ENCODE results near the gene SEPTIN14. TPM values are rescaled to one million over a fixed set of nuclear protein-coding genes. Genes with fewer than 3 reads are reported as not detected.
"Not testable (repeated sequence)": the region's sequence is repeated elsewhere in the genome, so short reads cannot be mapped to it uniquely, and the experiment has no call there.

Gene SEPTIN14
- not detected for total RNA-seq

- intact Hi-C loops (cut with DNase I); DNase-seq (ENCODE audit: extremely low spot score): not testable (repeated sequence)
- 77% methylated on average over 2 of the region's 2 CpGs for WGBS
Measured at GRCh38 chr7:55862652-55863051, at the start of gene SEPTIN14. TSS of gene SEPTIN14 (minus strand) at chr7:55862752. CDS start at chr7:55861996, 756 bp downstream.

GRCh38 chr7:55903985-55904759 is 41.6 kb upstream of the SEPTIN14 start:
- Histone ChIP-seq H3K27me3 (no peaks in the 10 kb centered on the region), H3K36me3 (peaks cover 0 to 10% (median 5%) of the 10 kb centered on the region in 4 donors), H3K4me1 (no peaks in the 10 kb centered on the region), H3K27ac (replicated peaks in 1 of 4) (no peak overlapping the region), H3K9me3 (no peaks in the 10 kb centered on the region), H3K4me3 (no peak overlapping the region)
- no peak for DNase-seq (ENCODE audit: extremely low spot score)
- intact Hi-C loops (cut with DNase I): no loop called here
- no peak for TF ChIP-seq EP300 (IDR thresholded peaks at IDR 0.05)
- TF ChIP-seq CTCF (IDR thresholded peaks at IDR 0.05): no peak
- no peak for TF ChIP-seq POLR2AphosphoS5 (IDR thresholded peaks at IDR 0.05)
- no peak for TF ChIP-seq POLR2A (IDR thresholded peaks at IDR 0.05; ENCODE audit: low read depth)
- 73% methylated on average over 8 of the region's 8 CpGs for WGBS

More at GRCh38 chr7:55862652-55863051, at the start of gene SEPTIN14:
- not testable (repeated sequence) for H3K9me3 ChIP-seq; H3K36me3 ChIP-seq; H3K4me3 ChIP-seq; H3K27ac ChIP-seq (replicated peaks in 1 of 4); H3K27me3 ChIP-seq; H3K4me1 ChIP-seq

GRCh38 chr7:55901059-55901458 is 38.5 kb upstream of the SEPTIN14 start:
- H3K4me1 ChIP-seq; H3K9me3 ChIP-seq; H3K27ac ChIP-seq (replicated peaks in 1 of 4); H3K4me3 ChIP-seq; intact Hi-C loops (cut with DNase I); DNase-seq (ENCODE audit: extremely low spot score); H3K27me3 ChIP-seq: not testable (repeated sequence)
- peaks cover 0 to 10% (median 3%) of the 10 kb centered on the region in 4 donors for H3K36me3 ChIP-seq
- WGBS: 97% methylated on average over 1 of the region's 1 CpG

- H3K9me3 ChIP-seq: no peaks in the 10 kb centered on the region
- H3K27me3 ChIP-seq: no peaks in the 10 kb centered on the region
- H3K4me3 ChIP-seq: no peak overlapping the region
- 89% methylated on average over 4 of the region's 4 CpGs for WGBS
- H3K4me1 ChIP-seq: no peaks in the 10 kb centered on the region
- no peak for DNase-seq (ENCODE audit: extremely low spot score)
- intact Hi-C loops (cut with DNase I): no loop called here
- H3K36me3 ChIP-seq: peaks cover 0 to 10% (median 3%) of the 10 kb centered on the region in 4 donors
- TF ChIP-seq POLR2AphosphoS5 (IDR thresholded peaks at IDR 0.05) (no peak), CTCF (IDR thresholded peaks at IDR 0.05) (no peak), POLR2A (IDR thresholded peaks at IDR 0.05; ENCODE audit: low read depth) (no peak), EP300 (IDR thresholded peaks at IDR 0.05) (no peak)
- no peak overlapping the region for H3K27ac ChIP-seq (replicated peaks in 1 of 4)
Measured at GRCh38 chr7:55898287-55898686, 35.7 kb upstream of the SEPTIN14 start.

GRCh38 chr7:55895021-55895420 is 32.5 kb upstream of the SEPTIN14 start:
- no peaks in the 10 kb centered on the region for H3K4me1 ChIP-seq
- WGBS: 94% methylated on average over 4 of the region's 4 CpGs
- no peaks in the 10 kb centered on the region for H3K9me3 ChIP-seq
- DNase-seq (ENCODE audit: extremely low spot score): no peak
- H3K27ac ChIP-seq (replicated peaks in 1 of 4): no peak overlapping the region
- H3K27me3 ChIP-seq: no peaks in the 10 kb centered on the region
- intact Hi-C loops (cut with DNase I): no loop called here
- H3K36me3 ChIP-seq: no peaks in the 10 kb centered on the region
- no peak overlapping the region for H3K4me3 ChIP-seq
- TF ChIP-seq POLR2AphosphoS5 (IDR thresholded peaks at IDR 0.05) (no peak), CTCF (IDR thresholded peaks at IDR 0.05) (no peak), POLR2A (IDR thresholded peaks at IDR 0.05; ENCODE audit: low read depth) (no peak), EP300 (IDR thresholded peaks at IDR 0.05) (no peak)

GRCh38 chr7:55893940-55894339 is 31.4 kb upstream of the SEPTIN14 start:
- TF ChIP-seq POLR2A (IDR thresholded peaks at IDR 0.05; ENCODE audit: low read depth) (no peak), CTCF (IDR thresholded peaks at IDR 0.05) (no peak), POLR2AphosphoS5 (IDR thresholded peaks at IDR 0.05) (no peak), EP300 (IDR thresholded peaks at IDR 0.05) (no peak)
- no peaks in the 10 kb centered on the region for H3K36me3 ChIP-seq
- no peaks in the 10 kb centered on the region for H3K4me1 ChIP-seq
- intact Hi-C loops (cut with DNase I): no loop called here
- no peaks in the 10 kb centered on the region for H3K27me3 ChIP-seq
- no peaks in the 10 kb centered on the region for H3K9me3 ChIP-seq
- H3K4me3 ChIP-seq: no peak overlapping the region
- no peak for DNase-seq (ENCODE audit: extremely low spot score)
- H3K27ac ChIP-seq (replicated peaks in 1 of 4): no peak overlapping the region

GRCh38 chr7:55888378-55888777 is 25.8 kb upstream of the SEPTIN14 start:
- Histone ChIP-seq H3K4me1 (peaks cover 3 to 12% (median 8%) of the 10 kb centered on the region in 4 donors), H3K27ac (replicated peaks in 1 of 4) (peak overlapping the region in 2 of 4 donors; percentile 65 to 72), H3K4me3 (peak overlapping the region; percentile 52 to 79 (median 62))
- not testable (repeated sequence) for H3K36me3 ChIP-seq; H3K27me3 ChIP-seq; H3K9me3 ChIP-seq; DNase-seq (ENCODE audit: extremely low spot score)
- WGBS: 76% methylated on average over 10 of the region's 10 CpGs
- intact Hi-C loops (cut with DNase I): loop anchor here (5.0 to 10.0 kb wide), 2 partner anchors 74 to 186 kb away; partner anchors contain the start of gene NIPSNAP2
